NB4 (cell line): Measurements from ENCODE around the gene SUCLG2.

ENCODE experiments used
- DNase-seq: peaks from one replicate; pipeline ENCODE4 v3.0.0; 2010; ENCODE audit warnings: low read depth
- H3K4me3 ChIP-seq: one replicate; pipeline ENCODE4 v1.5.1; 2011; ENCODE audit warnings: mild to moderate bottlenecking, low read depth, low read length, moderate library complexity
- CTCF ChIP-seq: IDR thresholded peaks from one replicate; pipeline ENCODE4 v1.5.1; 2012; ENCODE audit warnings: low read depth, low read length
- MYC ChIP-seq: IDR thresholded peaks from 2 replicates; pipeline ENCODE4 v1.6.1; 2011; ENCODE audit warnings: low read depth, low read length
- POLR2A ChIP-seq: IDR thresholded peaks from 2 replicates; pipeline ENCODE4 v1.6.1; 2011; ENCODE audit warnings: mild to moderate bottlenecking; ENCODE audit not compliant: insufficient read length; ENCODE audit errors: extremely low read depth
- TF ChIP-seq, protein P1 (sequence below): IDR thresholded peaks from 2 replicates; pipeline ENCODE4 v1.6.1; 2011; ENCODE audit warnings: low read depth, low read length

The SUCLG2 gene

GRCh38 chr3:67419779-67420178, 234.6 kb downstream of the SUCLG2 start:
- no peak for DNase-seq
- TF ChIP-seq, protein P1, sequence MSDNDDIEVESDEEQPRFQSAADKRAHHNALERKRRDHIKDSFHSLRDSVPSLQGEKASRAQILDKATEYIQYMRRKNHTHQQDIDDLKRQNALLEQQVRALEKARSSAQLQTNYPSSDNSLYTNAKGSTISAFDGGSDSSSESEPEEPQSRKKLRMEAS: no peak
- TF ChIP-seq CTCF (no peak), MYC (no peak), POLR2A (no peak)
- no peak overlapping the region for H3K4me3 ChIP-seq

DNA sequence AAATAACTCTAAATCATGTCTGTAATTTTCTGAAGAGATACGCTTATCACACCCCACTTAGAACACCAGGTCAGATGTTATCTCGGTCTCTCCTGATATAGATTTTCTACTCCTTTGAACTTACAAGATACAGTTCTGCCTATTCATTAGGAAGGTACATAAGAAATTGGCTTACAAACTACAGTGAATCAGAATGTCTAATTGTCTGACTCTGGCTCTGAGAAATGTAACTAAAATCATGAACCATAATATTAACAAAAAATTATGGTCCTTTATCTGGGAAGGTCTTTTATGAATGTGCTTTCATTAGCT, 235.2 kb downstream of the SUCLG2 start:
- no peak for DNase-seq
- TF ChIP-seq POLR2A (no peak), CTCF (no peak), MYC (no peak)
- TF ChIP-seq, protein P1: no peak
- no peak overlapping the region for H3K4me3 ChIP-seq

GRCh38 chr3:67418426-67419217, 235.8 kb downstream of the SUCLG2 start:
- no peak for DNase-seq
- no peak overlapping the region for H3K4me3 ChIP-seq
- TF ChIP-seq MYC (no peak), POLR2A (no peak), CTCF (no peak)
- TF ChIP-seq, protein P1: no peak

GRCh38 chr3:67416703-67417102, 237.7 kb downstream of the SUCLG2 start:
- H3K4me3 ChIP-seq: no peak overlapping the region
- no peak for DNase-seq
- TF ChIP-seq, protein P1: no peak
- TF ChIP-seq CTCF (no peak), MYC (no peak), POLR2A (no peak)

- TF ChIP-seq POLR2A: no peak
- no peak for TF ChIP-seq CTCF
- no peak for TF ChIP-seq MYC
- TF ChIP-seq, protein P1: no peak
Observed at GRCh38 chr3:67415511-67415910, 238.9 kb downstream of the SUCLG2 start.

More at GRCh38 chr3:67415511-67415910, 238.9 kb downstream of the SUCLG2 start:
- DNase-seq: no peak
- H3K4me3 ChIP-seq: no peak overlapping the region
